ENCODE results near the gene BOC.
"Not testable (repeated sequence)": the region's sequence is repeated elsewhere in the genome, so short reads cannot be mapped to it uniquely, and the experiment has no call there.

BOC gene

GRCh38 chr3:113211330-113212149 is at the start of gene BOC:
TSS of gene BOC (plus strand) at chr3:113211557. CDS start at chr3:113249803, 38,246 bp downstream.
- peak; percentile 73 for DNase-seq (ENCODE audit: low spot score)

GRCh38 chr3:113161661-113162060 is 49.7 kb upstream of the BOC start:
- no peak for DNase-seq (ENCODE audit: low spot score)

GRCh38 chr3:113163152-113163551 is 48.2 kb upstream of the BOC start:
- DNase-seq (ENCODE audit: low spot score) = no peak

GRCh38 chr3:113165841-113166240 is 45.5 kb upstream of the BOC start:
- DNase-seq (ENCODE audit: low spot score) = no peak

- no peak for DNase-seq (ENCODE audit: low spot score)
Observed at GRCh38 chr3:113166357-113166718, 45.0 kb upstream of the BOC start.

- DNase-seq (ENCODE audit: low spot score) = peak; percentile 67
Observed at GRCh38 chr3:113166719-113167492, 44.5 kb upstream of the BOC start.

- DNase-seq (ENCODE audit: low spot score) = no peak
Observed at GRCh38 chr3:113167825-113168801, 43.2 kb upstream of the BOC start.

- no peak for DNase-seq (ENCODE audit: low spot score)
Observed at GRCh38 chr3:113169891-113170452, 41.4 kb upstream of the BOC start.

- DNase-seq (ENCODE audit: low spot score) = no peak
Observed at GRCh38 chr3:113170771-113171170, 40.6 kb upstream of the BOC start.

- not testable (repeated sequence) for DNase-seq (ENCODE audit: low spot score)
Observed at GRCh38 chr3:113171675-113172300, 39.6 kb upstream of the BOC start.

GRCh38 chr3:113173102-113173501 is 38.3 kb upstream of the BOC start:
- no peak for DNase-seq (ENCODE audit: low spot score)

- DNase-seq (ENCODE audit: low spot score) = no peak
Observed at GRCh38 chr3:113174304-113174703, 37.1 kb upstream of the BOC start.

GRCh38 chr3:113174801-113175485 is 36.4 kb upstream of the BOC start:
- DNase-seq (ENCODE audit: low spot score) = no peak

GRCh38 chr3:113177526-113177925 is 33.8 kb upstream of the BOC start:
- DNase-seq (ENCODE audit: low spot score) = no peak

- DNase-seq (ENCODE audit: low spot score) = no peak
Observed at GRCh38 chr3:113179235-113179824, 32.0 kb upstream of the BOC start.

GRCh38 chr3:113183748-113184661 is 27.4 kb upstream of the BOC start:
- no peak for DNase-seq (ENCODE audit: low spot score)

GRCh38 chr3:113185194-113185835 is 26.0 kb upstream of the BOC start:
- no peak for DNase-seq (ENCODE audit: low spot score)

- DNase-seq (ENCODE audit: low spot score) = no peak
Observed at GRCh38 chr3:113186566-113186965, 24.8 kb upstream of the BOC start.

GRCh38 chr3:113193288-113193687 is 18.1 kb upstream of the BOC start:
- DNase-seq (ENCODE audit: low spot score) = peak; percentile 70

Measured in ecto neural progenitor cell (in vitro differentiated cells).